NB4 (cell line): Measurements from ENCODE around the gene DENND1A.

Experiments
- MAX ChIP-seq: IDR thresholded peaks from 2 replicates; pipeline ENCODE4 v1.6.1; 2011; ENCODE audit warnings: low read depth, low read length
- MYC ChIP-seq: IDR thresholded peaks from 2 replicates; pipeline ENCODE4 v1.6.1; 2011; ENCODE audit warnings: low read depth, low read length
- POLR2A ChIP-seq: IDR thresholded peaks from 2 replicates; pipeline ENCODE4 v1.6.1; 2011; ENCODE audit warnings: mild to moderate bottlenecking; ENCODE audit not compliant: insufficient read length; ENCODE audit errors: extremely low read depth
- TF ChIP-seq, protein P1 (sequence below): IDR thresholded peaks from one replicate; pipeline ENCODE4 v1.5.1; 2012; ENCODE audit warnings: low read depth, low read length

GRCh38 chr9:123738648-123739047 is 191.3 kb downstream of the DENND1A start:
- TF ChIP-seq, protein P1, sequence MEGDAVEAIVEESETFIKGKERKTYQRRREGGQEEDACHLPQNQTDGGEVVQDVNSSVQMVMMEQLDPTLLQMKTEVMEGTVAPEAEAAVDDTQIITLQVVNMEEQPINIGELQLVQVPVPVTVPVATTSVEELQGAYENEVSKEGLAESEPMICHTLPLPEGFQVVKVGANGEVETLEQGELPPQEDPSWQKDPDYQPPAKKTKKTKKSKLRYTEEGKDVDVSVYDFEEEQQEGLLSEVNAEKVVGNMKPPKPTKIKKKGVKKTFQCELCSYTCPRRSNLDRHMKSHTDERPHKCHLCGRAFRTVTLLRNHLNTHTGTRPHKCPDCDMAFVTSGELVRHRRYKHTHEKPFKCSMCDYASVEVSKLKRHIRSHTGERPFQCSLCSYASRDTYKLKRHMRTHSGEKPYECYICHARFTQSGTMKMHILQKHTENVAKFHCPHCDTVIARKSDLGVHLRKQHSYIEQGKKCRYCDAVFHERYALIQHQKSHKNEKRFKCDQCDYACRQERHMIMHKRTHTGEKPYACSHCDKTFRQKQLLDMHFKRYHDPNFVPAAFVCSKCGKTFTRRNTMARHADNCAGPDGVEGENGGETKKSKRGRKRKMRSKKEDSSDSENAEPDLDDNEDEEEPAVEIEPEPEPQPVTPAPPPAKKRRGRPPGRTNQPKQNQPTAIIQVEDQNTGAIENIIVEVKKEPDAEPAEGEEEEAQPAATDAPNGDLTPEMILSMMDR, result no peak
- TF ChIP-seq POLR2A (no peak), MYC (no peak), MAX (no peak)
